HepG2 (cell line): ENCODE results near the gene SPATA33. TPM values are rescaled to one million over a fixed set of nuclear protein-coding genes. Genes with fewer than 3 reads are reported as not detected.

Source experiments
- GFI1 ChIP-seq: sonication (generic); formaldehyde crosslinking; IDR thresholded peaks from 2 replicates; pipeline ENCODE4 v1.5.0; 2020; ENCODE audit warnings: missing genetic modification reagents, mild to moderate bottlenecking, borderline replicate concordance
- HNRNPLL ChIP-seq: fragments of 200-400 bp; formaldehyde crosslinking; IDR thresholded peaks from 2 replicates; pipeline ENCODE4 v1.6.1; 2017; ENCODE audit warnings: mild to moderate bottlenecking, low read depth, low read length; ENCODE audit not compliant: poor library complexity, severe bottlenecking
- MZF1 ChIP-seq: sonication (generic); formaldehyde crosslinking; IDR thresholded peaks from 2 replicates; pipeline ENCODE4 v1.8.1; 2023; ENCODE audit warnings: mild to moderate bottlenecking, missing genetic modification reagents, borderline replicate concordance
- RXRB ChIP-seq: IDR thresholded peaks from 2 replicates; pipeline ENCODE4 v1.6.1; 2016; ENCODE audit warnings: borderline replicate concordance, missing genetic modification reagents, missing compliant biosample characterization
- SMAD9 ChIP-seq: sonication (generic); formaldehyde crosslinking; IDR thresholded peaks from 2 replicates; pipeline ENCODE4 v1.5.1; 2020; ENCODE audit warnings: mild to moderate bottlenecking, missing genetic modification reagents
- SMYD3 ChIP-seq: sonication (generic); formaldehyde crosslinking; IDR thresholded peaks from 2 replicates; pipeline ENCODE4 v1.8.1; 2023; ENCODE audit warnings: mild to moderate bottlenecking, missing genetic modification reagents
- ZFY ChIP-seq: sonication (generic); formaldehyde crosslinking; IDR thresholded peaks from 2 replicates; pipeline ENCODE4 v1.4.0; 2020; ENCODE audit warnings: missing genetic modification reagents
- ZNF329 ChIP-seq: sonication (generic); formaldehyde crosslinking; IDR thresholded peaks from 2 replicates; pipeline ENCODE4 v1.9.0; 2021; ENCODE audit warnings: low read depth, mild to moderate bottlenecking, missing genetic modification reagents
- ZNF530 ChIP-seq: sonication (generic); formaldehyde crosslinking; IDR thresholded peaks from 2 replicates; pipeline ENCODE4 v1.5.0; 2020; ENCODE audit warnings: low read depth, mild to moderate bottlenecking, missing genetic modification reagents
- ZNF570 ChIP-seq: sonication (generic); formaldehyde crosslinking; IDR thresholded peaks from 2 replicates; pipeline ENCODE4 v1.4.0; 2020; ENCODE audit warnings: mild to moderate bottlenecking, missing genetic modification reagents, borderline replicate concordance
- ZNF780A ChIP-seq: sonication (generic); formaldehyde crosslinking; IDR thresholded peaks from 2 replicates; pipeline ENCODE4 v1.8.0; 2022; ENCODE audit warnings: mild to moderate bottlenecking, missing genetic modification reagents, moderate library complexity
- polyA plus RNA-seq, 8 experiments: library from polyadenylated mRNA; depleted of rRNA in 3 of 8; stranded (reverse) in 7 of 8; unstranded in 1 of 8; fragments of >200 nt; fragmentation: Illumina TruSeq in 4 of 8; extraction: Trizol in 4 of 8; gene quantifications; 2 replicates each; pipeline versions ENCODE4 v1.2.1 to v1.2.3, GENCODE V29; 2011 to 2016; ENCODE audit warnings: low read depth in 4 of 8, missing spikeins in 1 of 8, mixed read lengths in 1 of 8; ENCODE audit not compliant: insufficient read depth in 1 of 8
- total RNA-seq, 5 experiments: library from RNA; depleted of rRNA; stranded (reverse); fragments of >200 nt; fragmentation: Illumina TruSeq; extraction: Trizol; gene quantifications; 2 replicates each; pipeline ENCODE4 v1.2.3, GENCODE V29; 2016; ENCODE audit warnings: low read depth in 1 of 5
- TF ChIP-seq, protein P1 (sequence below): sonication (generic); formaldehyde crosslinking; IDR thresholded peaks from 2 replicates; pipeline ENCODE4 v1.4.0; 2020; ENCODE audit warnings: mild to moderate bottlenecking, low read depth, missing genetic modification reagents
- TF ChIP-seq, protein P2 (sequence below): sonication (generic); formaldehyde crosslinking; IDR thresholded peaks from 2 replicates; pipeline ENCODE4 v1.8.1; 2022; ENCODE audit warnings: low read depth, mild to moderate bottlenecking, missing genetic modification reagents
- TF ChIP-seq, protein P3 (sequence below), 2 experiments: sonication (generic) in 1 of 2; formaldehyde crosslinking in 1 of 2; IDR thresholded peaks; 2 replicates each; pipeline versions ENCODE4 v1.4.0 to v1.6.1; 2018 to 2020; ENCODE audit warnings: missing genetic modification reagents in 2 of 2, borderline replicate concordance in 1 of 2, low read depth in 1 of 2, mild to moderate bottlenecking in 1 of 2, missing biosample characterization in 1 of 2
- TF ChIP-seq, protein P4 (sequence below): sonication (generic); formaldehyde crosslinking; IDR thresholded peaks from 2 replicates; pipeline ENCODE4 v1.8.1; 2023; ENCODE audit warnings: mild to moderate bottlenecking, missing genetic modification reagents, borderline replicate concordance
- TF ChIP-seq, protein P5 (sequence below): IDR thresholded peaks from 2 replicates; pipeline ENCODE4 v1.6.1; 2016; ENCODE audit warnings: low read depth, control low read depth
- TF ChIP-seq, protein P6 (sequence below): sonication (generic); formaldehyde crosslinking; conservative IDR thresholded peaks from 2 replicates; pipeline ENCODE4 v1.5.0; 2020; ENCODE audit warnings: missing genetic modification reagents

Gene SPATA33
- total and polyA plus RNA-seq, 2 of the 13 experiments (the other 11 are each of a cell fraction or from before 2014, with no cell fraction given): 5.7 to 11.0 TPM

DNA sequence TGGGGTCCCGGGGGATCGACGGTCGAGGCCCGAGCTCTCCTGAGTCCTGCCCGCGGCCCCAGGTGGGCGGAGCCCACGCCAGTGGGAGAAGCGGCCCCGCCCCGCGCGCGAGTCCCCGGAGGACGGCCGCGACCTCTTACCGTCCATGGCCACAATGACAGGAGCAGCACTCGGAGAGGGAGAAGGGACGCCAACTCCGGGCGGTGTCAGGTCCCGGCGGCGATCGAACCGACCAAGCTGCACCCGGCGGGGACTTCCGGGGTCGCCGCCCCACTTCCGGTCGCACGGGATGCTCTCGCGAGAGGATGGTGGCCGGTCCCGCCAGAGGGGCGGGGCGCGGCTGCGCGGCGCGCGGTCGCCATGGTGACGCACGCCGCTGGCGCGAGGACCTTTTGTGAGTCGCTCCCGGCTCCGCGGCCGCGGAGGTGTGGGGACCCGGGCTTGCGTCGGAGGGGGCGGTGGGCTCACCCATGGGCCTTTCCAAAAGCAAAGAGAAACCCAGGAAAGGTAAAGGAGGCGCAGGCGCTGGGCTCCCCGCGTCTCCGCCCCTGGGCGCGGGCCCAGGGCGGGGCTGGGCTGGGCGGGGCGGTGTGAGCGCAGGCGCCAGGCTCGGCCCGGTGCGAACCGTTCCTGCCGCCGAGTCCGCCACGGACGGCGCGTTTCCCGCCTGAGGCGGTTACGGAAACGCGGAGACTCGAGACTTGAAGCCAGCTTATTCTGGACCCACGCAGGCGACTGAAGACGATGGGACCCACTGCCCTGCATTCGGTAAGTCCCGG lies at the start of gene SPATA33, which contains the start of gene CHMP1A (continued):
- TF ChIP-seq, protein P1, sequence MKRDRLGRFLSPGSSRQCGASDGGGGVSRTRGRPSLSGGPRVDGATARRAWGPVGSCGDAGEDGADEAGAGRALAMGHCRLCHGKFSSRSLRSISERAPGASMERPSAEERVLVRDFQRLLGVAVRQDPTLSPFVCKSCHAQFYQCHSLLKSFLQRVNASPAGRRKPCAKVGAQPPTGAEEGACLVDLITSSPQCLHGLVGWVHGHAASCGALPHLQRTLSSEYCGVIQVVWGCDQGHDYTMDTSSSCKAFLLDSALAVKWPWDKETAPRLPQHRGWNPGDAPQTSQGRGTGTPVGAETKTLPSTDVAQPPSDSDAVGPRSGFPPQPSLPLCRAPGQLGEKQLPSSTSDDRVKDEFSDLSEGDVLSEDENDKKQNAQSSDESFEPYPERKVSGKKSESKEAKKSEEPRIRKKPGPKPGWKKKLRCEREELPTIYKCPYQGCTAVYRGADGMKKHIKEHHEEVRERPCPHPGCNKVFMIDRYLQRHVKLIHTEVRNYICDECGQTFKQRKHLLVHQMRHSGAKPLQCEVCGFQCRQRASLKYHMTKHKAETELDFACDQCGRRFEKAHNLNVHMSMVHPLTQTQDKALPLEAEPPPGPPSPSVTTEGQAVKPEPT: peak; percentile 9; the same call in 1 of the 2 replicates
- TF ChIP-seq ZFY: peak; percentile 92
- TF ChIP-seq, protein P2, sequence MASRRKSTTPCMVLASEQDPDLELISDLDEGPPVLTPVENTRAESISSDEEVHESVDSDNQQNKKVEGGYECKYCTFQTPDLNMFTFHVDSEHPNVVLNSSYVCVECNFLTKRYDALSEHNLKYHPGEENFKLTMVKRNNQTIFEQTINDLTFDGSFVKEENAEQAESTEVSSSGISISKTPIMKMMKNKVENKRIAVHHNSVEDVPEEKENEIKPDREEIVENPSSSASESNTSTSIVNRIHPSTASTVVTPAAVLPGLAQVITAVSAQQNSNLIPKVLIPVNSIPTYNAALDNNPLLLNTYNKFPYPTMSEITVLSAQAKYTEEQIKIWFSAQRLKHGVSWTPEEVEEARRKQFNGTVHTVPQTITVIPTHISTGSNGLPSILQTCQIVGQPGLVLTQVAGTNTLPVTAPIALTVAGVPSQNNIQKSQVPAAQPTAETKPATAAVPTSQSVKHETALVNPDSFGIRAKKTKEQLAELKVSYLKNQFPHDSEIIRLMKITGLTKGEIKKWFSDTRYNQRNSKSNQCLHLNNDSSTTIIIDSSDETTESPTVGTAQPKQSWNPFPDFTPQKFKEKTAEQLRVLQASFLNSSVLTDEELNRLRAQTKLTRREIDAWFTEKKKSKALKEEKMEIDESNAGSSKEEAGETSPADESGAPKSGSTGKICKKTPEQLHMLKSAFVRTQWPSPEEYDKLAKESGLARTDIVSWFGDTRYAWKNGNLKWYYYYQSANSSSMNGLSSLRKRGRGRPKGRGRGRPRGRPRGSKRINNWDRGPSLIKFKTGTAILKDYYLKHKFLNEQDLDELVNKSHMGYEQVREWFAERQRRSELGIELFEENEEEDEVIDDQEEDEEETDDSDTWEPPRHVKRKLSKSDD (CRISPR knock-in tag): 0 out of 2 replicates have a peak, but pooled peaks have one; percentile 39
- 0 out of 2 replicates have a peak, but pooled peaks have one; percentile 55 for TF ChIP-seq SMAD9
- TF ChIP-seq ZNF570 (CRISPR knock-in tag): no peak
- TF ChIP-seq, protein P3, sequence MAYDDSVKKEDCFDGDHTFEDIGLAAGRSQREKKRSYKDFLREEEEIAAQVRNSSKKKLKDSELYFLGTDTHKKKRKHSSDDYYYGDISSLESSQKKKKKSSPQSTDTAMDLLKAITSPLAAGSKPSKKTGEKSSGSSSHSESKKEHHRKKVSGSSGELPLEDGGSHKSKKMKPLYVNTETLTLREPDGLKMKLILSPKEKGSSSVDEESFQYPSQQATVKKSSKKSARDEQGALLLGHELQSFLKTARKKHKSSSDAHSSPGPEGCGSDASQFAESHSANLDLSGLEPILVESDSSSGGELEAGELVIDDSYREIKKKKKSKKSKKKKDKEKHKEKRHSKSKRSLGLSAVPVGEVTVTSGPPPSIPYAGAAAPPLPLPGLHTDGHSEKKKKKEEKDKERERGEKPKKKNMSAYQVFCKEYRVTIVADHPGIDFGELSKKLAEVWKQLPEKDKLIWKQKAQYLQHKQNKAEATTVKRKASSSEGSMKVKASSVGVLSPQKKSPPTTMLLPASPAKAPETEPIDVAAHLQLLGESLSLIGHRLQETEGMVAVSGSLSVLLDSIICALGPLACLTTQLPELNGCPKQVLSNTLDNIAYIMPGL (CRISPR knock-in tag; IDR thresholded peaks at IDR 0.05; ENCODE audit: borderline replicate concordance in 1 of 2, low read depth in 1 of 2): peak; percentile 77 to 86; a peak in 3 of 4 replicates
- TF ChIP-seq, protein P4, sequence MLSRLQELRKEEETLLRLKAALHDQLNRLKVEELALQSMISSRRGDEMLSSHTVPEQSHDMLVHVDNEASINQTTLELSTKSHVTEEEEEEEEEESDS (CRISPR knock-in tag): no peak
- TF ChIP-seq ZNF780A (CRISPR knock-in tag): no peak
- TF ChIP-seq, protein P5, sequence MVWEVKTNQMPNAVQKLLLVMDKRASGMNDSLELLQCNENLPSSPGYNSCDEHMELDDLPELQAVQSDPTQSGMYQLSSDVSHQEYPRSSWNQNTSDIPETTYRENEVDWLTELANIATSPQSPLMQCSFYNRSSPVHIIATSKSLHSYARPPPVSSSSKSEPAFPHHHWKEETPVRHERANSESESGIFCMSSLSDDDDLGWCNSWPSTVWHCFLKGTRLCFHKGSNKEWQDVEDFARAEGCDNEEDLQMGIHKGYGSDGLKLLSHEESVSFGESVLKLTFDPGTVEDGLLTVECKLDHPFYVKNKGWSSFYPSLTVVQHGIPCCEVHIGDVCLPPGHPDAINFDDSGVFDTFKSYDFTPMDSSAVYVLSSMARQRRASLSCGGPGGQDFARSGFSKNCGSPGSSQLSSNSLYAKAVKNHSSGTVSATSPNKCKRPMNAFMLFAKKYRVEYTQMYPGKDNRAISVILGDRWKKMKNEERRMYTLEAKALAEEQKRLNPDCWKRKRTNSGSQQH: no peak; the same call in 1 of the 2 replicates
- TF ChIP-seq SMYD3 (CRISPR knock-in tag): no peak
- TF ChIP-seq ZNF329 (CRISPR knock-in tag): peak; percentile 23; the same call in 1 of the 2 replicates
- TF ChIP-seq ZNF530 (CRISPR knock-in tag): no peak
- peak; percentile 27; the same call in 1 of the 2 replicates for TF ChIP-seq RXRB (CRISPR knock-in tag)
- TF ChIP-seq MZF1 (CRISPR knock-in tag): no peak
- TF ChIP-seq, protein P6, sequence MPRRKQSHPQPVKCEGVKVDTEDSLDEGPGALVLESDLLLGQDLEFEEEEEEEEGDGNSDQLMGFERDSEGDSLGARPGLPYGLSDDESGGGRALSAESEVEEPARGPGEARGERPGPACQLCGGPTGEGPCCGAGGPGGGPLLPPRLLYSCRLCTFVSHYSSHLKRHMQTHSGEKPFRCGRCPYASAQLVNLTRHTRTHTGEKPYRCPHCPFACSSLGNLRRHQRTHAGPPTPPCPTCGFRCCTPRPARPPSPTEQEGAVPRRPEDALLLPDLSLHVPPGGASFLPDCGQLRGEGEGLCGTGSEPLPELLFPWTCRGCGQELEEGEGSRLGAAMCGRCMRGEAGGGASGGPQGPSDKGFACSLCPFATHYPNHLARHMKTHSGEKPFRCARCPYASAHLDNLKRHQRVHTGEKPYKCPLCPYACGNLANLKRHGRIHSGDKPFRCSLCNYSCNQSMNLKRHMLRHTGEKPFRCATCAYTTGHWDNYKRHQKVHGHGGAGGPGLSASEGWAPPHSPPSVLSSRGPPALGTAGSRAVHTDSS (CRISPR knock-in tag): peak; percentile 84; the same call in 1 of the 2 replicates
- TF ChIP-seq GFI1 (CRISPR knock-in tag): peak; percentile 40; the same call in 1 of the 2 replicates
- peak; percentile 98 for TF ChIP-seq HNRNPLL
